ENCODE data around the gene LRRFIP1.

GRCh38 chr2:237758185-237758584 lies 130.8 kb downstream of the LRRFIP1 start:
- TF ChIP-seq, protein P1, sequence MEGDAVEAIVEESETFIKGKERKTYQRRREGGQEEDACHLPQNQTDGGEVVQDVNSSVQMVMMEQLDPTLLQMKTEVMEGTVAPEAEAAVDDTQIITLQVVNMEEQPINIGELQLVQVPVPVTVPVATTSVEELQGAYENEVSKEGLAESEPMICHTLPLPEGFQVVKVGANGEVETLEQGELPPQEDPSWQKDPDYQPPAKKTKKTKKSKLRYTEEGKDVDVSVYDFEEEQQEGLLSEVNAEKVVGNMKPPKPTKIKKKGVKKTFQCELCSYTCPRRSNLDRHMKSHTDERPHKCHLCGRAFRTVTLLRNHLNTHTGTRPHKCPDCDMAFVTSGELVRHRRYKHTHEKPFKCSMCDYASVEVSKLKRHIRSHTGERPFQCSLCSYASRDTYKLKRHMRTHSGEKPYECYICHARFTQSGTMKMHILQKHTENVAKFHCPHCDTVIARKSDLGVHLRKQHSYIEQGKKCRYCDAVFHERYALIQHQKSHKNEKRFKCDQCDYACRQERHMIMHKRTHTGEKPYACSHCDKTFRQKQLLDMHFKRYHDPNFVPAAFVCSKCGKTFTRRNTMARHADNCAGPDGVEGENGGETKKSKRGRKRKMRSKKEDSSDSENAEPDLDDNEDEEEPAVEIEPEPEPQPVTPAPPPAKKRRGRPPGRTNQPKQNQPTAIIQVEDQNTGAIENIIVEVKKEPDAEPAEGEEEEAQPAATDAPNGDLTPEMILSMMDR (IDR thresholded peaks at IDR 0.05) = no peak
- no peak for TF ChIP-seq POLR2A (IDR thresholded peaks at IDR 0.05)
